ENCODE results near the gene MPL.

The MPL gene

DNA sequence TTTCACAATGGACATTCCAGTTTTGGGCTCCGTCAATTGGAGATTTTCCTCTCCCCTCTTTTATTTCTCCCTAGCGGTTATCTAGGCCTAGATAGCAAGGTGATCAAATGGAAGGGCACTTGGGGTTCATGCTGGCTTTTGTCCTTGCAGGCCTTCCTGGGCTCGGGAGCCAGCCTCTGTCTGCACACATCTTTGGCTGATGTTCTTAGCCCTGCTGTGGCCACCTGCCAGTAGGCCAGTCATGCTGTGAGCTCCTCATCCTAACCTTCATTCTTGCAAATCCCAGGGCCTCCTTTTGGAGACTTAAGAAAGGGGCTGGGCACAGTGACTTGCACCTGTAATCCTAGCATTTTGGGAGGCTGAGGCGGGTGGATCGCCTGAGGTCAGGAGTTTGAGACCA is 23.4 kb upstream of the MPL start:
- Histone ChIP-seq H3K36me3 (ENCODE audit: control insufficient read depth, insufficient read depth, low read length) (no peaks in the 10 kb centered on the region), H3K27ac (ENCODE audit: insufficient read depth, low read length, poor library complexity, severe bottlenecking) (no peak overlapping the region), H3K9me3 (ENCODE audit: control insufficient read depth, low read length) (no peaks in the 10 kb centered on the region), H3K4me1 (ENCODE audit: control insufficient read depth, insufficient read depth, low read length, poor library complexity, severe bottlenecking) (no peaks in the 10 kb centered on the region), H3K27me3 (replicated peaks; ENCODE audit: control insufficient read depth, insufficient read depth, low read length, poor library complexity, severe bottlenecking) (no peaks in the 10 kb centered on the region), H3K4me3 (ENCODE audit: insufficient read depth, low read depth, low read length, poor library complexity, severe bottlenecking) (no peak overlapping the region)
- no peak for DNase-seq

DNA sequence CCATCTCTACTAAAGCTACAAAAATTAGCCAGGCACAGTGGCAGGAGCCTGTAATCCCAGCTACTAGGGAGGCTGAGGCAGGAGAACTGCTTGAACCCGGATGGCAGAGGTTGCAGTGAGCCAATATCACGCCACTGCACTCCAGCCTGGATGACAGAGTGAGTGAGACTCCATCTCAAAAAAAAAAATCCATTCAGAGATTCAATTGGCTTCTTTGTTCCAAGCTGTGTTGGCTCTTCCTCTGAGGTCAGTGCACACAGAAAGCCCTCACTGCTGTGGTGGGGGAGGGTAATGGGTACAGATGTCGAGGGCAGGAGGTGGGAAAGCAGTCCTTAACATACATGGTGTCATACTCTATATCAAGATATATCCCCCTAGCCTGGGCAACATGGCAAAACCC is 22.1 kb upstream of the MPL start:
- H3K36me3 ChIP-seq (ENCODE audit: control insufficient read depth, insufficient read depth, low read length), result no peaks in the 10 kb centered on the region
- H3K4me3 ChIP-seq (ENCODE audit: insufficient read depth, low read depth, low read length, poor library complexity, severe bottlenecking), result no peak overlapping the region
- no peak for DNase-seq
- H3K9me3 ChIP-seq (ENCODE audit: control insufficient read depth, low read length), result no peaks in the 10 kb centered on the region
- no peak overlapping the region for H3K27ac ChIP-seq (ENCODE audit: insufficient read depth, low read length, poor library complexity, severe bottlenecking)
- H3K27me3 ChIP-seq (replicated peaks; ENCODE audit: control insufficient read depth, insufficient read depth, low read length, poor library complexity, severe bottlenecking), result no peaks in the 10 kb centered on the region
- H3K4me1 ChIP-seq (ENCODE audit: control insufficient read depth, insufficient read depth, low read length, poor library complexity, severe bottlenecking), result no peaks in the 10 kb centered on the region

DNA sequence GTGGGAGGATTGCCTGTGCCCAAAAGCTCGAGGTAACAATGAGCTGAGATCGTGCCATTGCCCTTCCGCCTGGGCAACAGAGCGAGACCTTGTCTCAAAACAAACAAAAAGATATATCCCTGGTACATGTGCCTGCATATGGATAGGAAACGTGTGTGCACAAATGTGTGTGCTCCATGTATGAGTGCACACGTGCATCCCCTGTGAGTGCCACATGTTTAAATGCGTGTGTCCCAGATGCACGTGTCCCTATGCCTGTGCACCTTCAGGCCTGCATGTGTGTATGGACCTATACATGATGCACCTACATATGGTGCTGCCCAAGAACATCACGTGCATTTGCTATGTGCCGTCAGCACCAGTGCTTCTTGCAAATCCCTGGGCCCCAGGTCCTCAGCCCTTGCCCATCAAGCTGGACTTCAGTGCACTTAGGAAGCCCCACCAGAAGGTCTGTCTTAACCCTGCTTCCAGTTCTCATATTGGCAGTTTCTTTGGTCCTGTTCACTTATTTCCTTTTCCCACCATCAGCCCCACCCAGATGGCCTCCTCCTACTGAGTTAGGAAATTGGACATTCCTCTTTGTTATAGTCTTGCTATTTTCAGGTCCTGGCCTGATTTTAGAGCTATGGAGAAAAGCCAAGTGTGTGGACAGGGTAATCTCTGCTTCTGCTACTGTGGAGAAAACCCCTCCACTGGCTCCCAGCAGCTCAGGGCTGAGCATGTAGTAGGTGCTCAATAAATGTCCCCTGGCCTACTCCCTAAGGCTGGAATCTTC is 21.5 kb upstream of the MPL start:
- no peaks in the 10 kb centered on the region for H3K27me3 ChIP-seq (replicated peaks; ENCODE audit: control insufficient read depth, insufficient read depth, low read length, poor library complexity, severe bottlenecking)
- H3K4me1 ChIP-seq (ENCODE audit: control insufficient read depth, insufficient read depth, low read length, poor library complexity, severe bottlenecking), result no peaks in the 10 kb centered on the region
- DNase-seq, result no peak
- H3K9me3 ChIP-seq (ENCODE audit: control insufficient read depth, low read length), result no peaks in the 10 kb centered on the region
- H3K4me3 ChIP-seq (ENCODE audit: insufficient read depth, low read depth, low read length, poor library complexity, severe bottlenecking), result no peak overlapping the region
- H3K27ac ChIP-seq (ENCODE audit: insufficient read depth, low read length, poor library complexity, severe bottlenecking), result no peak overlapping the region
- no peaks in the 10 kb centered on the region for H3K36me3 ChIP-seq (ENCODE audit: control insufficient read depth, insufficient read depth, low read length)

DNA sequence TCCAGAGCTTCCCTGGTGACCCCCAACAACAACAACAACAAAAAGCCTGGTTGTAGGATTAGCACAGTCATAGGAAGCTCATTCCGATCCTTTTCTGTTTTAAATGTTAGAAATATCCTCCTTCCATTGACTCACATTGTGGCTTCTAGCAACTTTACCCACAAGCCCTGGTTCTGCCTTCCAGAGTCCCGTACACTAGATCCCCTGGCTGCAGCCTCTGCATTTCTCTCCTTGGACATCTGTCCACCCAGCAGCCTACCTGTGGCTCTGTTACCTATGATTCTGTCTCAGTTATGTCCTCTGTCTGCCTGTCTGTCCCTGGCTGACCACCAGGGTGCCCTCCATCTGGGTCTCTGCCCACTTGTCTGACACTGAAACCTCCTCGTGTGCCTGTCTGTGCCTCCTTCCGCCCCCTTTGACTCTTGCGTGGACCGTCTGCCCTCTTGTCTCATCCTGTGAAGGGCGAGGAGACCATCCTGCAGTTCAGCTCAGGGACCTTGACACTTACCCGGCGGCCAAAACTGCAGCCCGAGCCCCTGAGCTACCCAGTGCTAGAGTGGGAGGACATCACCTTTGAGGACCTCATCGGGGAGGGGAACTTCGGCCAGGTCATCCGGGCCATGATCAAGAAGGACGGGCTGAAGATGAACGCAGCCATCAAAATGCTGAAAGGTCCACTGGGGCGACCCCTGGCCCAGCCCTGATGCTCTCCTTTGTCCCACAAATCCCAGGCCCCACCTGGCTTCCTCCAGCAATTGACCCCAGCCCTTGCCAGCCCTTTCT is 20.7 kb upstream of the MPL start:
- H3K4me3 ChIP-seq (ENCODE audit: insufficient read depth, low read depth, low read length, poor library complexity, severe bottlenecking), result no peak overlapping the region
- H3K27me3 ChIP-seq (replicated peaks; ENCODE audit: control insufficient read depth, insufficient read depth, low read length, poor library complexity, severe bottlenecking), result no peaks in the 10 kb centered on the region
- H3K27ac ChIP-seq (ENCODE audit: insufficient read depth, low read length, poor library complexity, severe bottlenecking), result no peak overlapping the region
- no peaks in the 10 kb centered on the region for H3K9me3 ChIP-seq (ENCODE audit: control insufficient read depth, low read length)
- no peaks in the 10 kb centered on the region for H3K4me1 ChIP-seq (ENCODE audit: control insufficient read depth, insufficient read depth, low read length, poor library complexity, severe bottlenecking)
- no peak for DNase-seq
- H3K36me3 ChIP-seq (ENCODE audit: control insufficient read depth, insufficient read depth, low read length), result no peaks in the 10 kb centered on the region

DNA sequence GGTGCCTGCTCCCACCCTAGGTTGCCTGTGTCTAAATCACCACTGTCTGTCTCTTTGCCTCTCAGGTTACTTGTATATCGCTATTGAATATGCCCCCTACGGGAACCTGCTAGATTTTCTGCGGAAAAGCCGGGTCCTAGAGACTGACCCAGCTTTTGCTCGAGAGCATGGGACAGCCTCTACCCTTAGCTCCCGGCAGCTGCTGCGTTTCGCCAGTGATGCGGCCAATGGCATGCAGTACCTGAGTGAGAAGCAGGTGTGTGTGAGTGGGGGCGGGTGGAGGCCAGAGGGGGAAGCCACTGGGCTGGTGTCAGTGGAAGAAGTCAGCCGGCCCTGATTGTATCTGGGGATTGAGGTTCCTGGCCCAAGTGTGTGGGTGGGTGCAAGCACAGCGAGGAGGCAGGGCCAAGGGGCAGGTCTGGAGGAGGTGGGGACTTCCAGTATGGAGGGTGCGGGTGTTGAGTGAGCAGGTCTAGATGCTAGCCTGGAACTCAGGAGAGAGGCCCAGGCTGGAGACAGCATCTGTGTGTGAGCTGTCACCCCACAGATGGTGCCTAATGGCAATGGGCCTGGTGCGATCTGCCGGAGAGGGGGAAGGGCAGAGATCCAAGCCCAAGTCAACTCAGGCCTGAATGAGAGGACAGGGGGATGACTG is 19.7 kb upstream of the MPL start:
- Histone ChIP-seq H3K9me3 (ENCODE audit: control insufficient read depth, low read length) (no peaks in the 10 kb centered on the region), H3K27ac (ENCODE audit: insufficient read depth, low read length, poor library complexity, severe bottlenecking) (no peak overlapping the region), H3K4me3 (ENCODE audit: insufficient read depth, low read depth, low read length, poor library complexity, severe bottlenecking) (no peak overlapping the region), H3K36me3 (ENCODE audit: control insufficient read depth, insufficient read depth, low read length) (no peaks in the 10 kb centered on the region), H3K4me1 (ENCODE audit: control insufficient read depth, insufficient read depth, low read length, poor library complexity, severe bottlenecking) (no peaks in the 10 kb centered on the region), H3K27me3 (replicated peaks; ENCODE audit: control insufficient read depth, insufficient read depth, low read length, poor library complexity, severe bottlenecking) (no peaks in the 10 kb centered on the region)
- DNase-seq, result no peak

DNA sequence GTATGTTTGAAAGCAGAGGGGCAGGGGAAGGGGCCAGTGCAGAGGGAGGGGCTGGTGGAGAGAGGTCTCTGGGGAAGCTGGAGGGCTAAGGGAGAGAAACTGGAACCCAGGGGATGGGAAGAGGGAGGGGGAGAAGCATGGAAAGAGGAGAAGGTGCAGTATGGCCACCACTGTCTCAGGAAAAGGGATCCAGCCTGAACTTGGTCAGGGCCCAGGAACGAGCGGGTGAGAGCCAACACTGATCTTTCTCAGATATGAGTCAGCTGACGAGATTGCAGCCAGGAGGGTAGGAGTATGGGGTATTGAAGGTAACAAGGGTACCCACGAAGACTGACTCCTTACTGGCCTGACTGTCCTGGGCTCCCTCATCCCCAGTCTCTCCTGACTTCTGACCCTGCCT is 18.8 kb upstream of the MPL start:
- Histone ChIP-seq H3K4me1 (ENCODE audit: control insufficient read depth, insufficient read depth, low read length, poor library complexity, severe bottlenecking) (no peaks in the 10 kb centered on the region), H3K9me3 (ENCODE audit: control insufficient read depth, low read length) (no peaks in the 10 kb centered on the region), H3K27me3 (replicated peaks; ENCODE audit: control insufficient read depth, insufficient read depth, low read length, poor library complexity, severe bottlenecking) (no peaks in the 10 kb centered on the region), H3K4me3 (ENCODE audit: insufficient read depth, low read depth, low read length, poor library complexity, severe bottlenecking) (no peak overlapping the region), H3K36me3 (ENCODE audit: control insufficient read depth, insufficient read depth, low read length) (no peaks in the 10 kb centered on the region), H3K27ac (ENCODE audit: insufficient read depth, low read length, poor library complexity, severe bottlenecking) (no peak overlapping the region)
- no peak for DNase-seq

DNA sequence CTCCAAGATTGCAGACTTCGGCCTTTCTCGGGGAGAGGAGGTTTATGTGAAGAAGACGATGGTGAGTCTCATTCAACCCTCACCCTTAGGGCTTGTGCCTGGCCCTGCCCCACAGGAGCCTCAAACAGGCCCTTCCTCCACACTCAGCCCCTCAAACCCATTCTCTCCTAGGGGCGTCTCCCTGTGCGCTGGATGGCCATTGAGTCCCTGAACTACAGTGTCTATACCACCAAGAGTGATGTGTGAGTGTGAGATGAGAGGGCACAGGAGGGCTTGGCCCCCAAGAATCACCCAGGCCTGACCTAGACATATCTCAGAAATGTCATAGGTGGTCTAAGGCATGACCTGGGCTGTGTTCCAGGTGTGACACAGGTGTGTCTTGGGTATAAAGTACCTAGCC is 18.3 kb upstream of the MPL start:
- H3K36me3 ChIP-seq (ENCODE audit: control insufficient read depth, insufficient read depth, low read length), result no peaks in the 10 kb centered on the region
- H3K4me3 ChIP-seq (ENCODE audit: insufficient read depth, low read depth, low read length, poor library complexity, severe bottlenecking), result no peak overlapping the region
- H3K4me1 ChIP-seq (ENCODE audit: control insufficient read depth, insufficient read depth, low read length, poor library complexity, severe bottlenecking), result no peaks in the 10 kb centered on the region
- no peaks in the 10 kb centered on the region for H3K9me3 ChIP-seq (ENCODE audit: control insufficient read depth, low read length)
- no peak for DNase-seq
- no peaks in the 10 kb centered on the region for H3K27me3 ChIP-seq (replicated peaks; ENCODE audit: control insufficient read depth, insufficient read depth, low read length, poor library complexity, severe bottlenecking)
- no peak overlapping the region for H3K27ac ChIP-seq (ENCODE audit: insufficient read depth, low read length, poor library complexity, severe bottlenecking)

DNA sequence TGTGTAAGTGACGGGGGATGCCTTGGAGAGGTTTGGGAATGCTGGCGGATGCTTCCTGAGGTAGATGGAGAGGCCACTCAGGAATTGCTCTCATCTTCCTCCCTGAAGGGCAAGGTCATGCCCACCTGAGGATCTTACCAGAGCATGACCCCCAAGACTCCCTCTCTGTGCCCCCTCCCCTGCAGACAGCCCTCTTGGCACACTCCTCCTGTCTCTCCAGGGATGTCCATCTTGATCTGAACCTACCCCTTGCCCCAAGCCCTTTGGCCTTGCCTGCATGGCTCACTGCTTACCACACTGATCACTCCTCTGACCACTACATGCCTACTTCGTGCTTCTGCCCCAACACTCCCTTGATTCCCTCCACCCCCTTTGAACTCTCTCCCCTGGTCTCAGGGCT is 17.9 kb upstream of the MPL start:
- DNase-seq, result no peak
- no peaks in the 10 kb centered on the region for H3K9me3 ChIP-seq (ENCODE audit: control insufficient read depth, low read length)
- no peak overlapping the region for H3K4me3 ChIP-seq (ENCODE audit: insufficient read depth, low read depth, low read length, poor library complexity, severe bottlenecking)
- H3K27ac ChIP-seq (ENCODE audit: insufficient read depth, low read length, poor library complexity, severe bottlenecking), result no peak overlapping the region
- H3K36me3 ChIP-seq (ENCODE audit: control insufficient read depth, insufficient read depth, low read length), result no peaks in the 10 kb centered on the region
- H3K4me1 ChIP-seq (ENCODE audit: control insufficient read depth, insufficient read depth, low read length, poor library complexity, severe bottlenecking), result no peaks in the 10 kb centered on the region
- no peaks in the 10 kb centered on the region for H3K27me3 ChIP-seq (replicated peaks; ENCODE audit: control insufficient read depth, insufficient read depth, low read length, poor library complexity, severe bottlenecking)

DNA sequence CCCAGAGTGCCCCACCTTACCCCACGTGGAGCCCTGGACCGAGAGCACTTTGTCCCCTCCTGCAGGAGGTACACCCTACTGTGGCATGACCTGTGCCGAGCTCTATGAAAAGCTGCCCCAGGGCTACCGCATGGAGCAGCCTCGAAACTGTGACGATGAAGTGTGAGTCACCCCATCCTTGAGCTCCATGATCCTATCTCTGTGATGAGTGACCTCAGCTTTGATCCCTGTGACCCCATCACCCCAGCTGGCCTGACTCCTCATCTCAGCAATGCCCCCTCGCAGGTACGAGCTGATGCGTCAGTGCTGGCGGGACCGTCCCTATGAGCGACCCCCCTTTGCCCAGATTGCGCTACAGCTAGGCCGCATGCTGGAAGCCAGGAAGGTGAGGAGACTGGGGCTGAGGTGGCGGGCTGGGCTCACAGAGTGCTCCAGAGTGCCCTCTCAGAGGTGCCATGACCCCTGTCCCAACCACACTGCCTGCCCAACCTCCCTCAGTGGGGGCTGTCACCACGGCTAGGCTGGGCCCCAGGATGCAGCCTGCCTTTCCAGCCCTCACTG is 16.2 kb upstream of the MPL start:
- no peak for DNase-seq

DNA sequence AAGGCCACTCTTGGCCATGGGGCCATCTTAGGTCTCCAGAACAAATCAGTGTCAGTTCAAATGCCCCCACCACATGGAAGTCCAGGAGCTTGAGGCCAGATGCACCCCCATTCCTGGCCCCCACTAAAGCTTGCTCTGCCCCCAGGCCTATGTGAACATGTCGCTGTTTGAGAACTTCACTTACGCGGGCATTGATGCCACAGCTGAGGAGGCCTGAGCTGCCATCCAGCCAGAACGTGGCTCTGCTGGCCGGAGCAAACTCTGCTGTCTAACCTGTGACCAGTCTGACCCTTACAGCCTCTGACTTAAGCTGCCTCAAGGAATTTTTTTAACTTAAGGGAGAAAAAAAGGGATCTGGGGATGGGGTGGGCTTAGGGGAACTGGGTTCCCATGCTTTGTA is 15.1 kb upstream of the MPL start:
- no peak overlapping the region for H3K27ac ChIP-seq (ENCODE audit: insufficient read depth, low read length, poor library complexity, severe bottlenecking)
- no peaks in the 10 kb centered on the region for H3K9me3 ChIP-seq (ENCODE audit: control insufficient read depth, low read length)
- H3K4me3 ChIP-seq (ENCODE audit: insufficient read depth, low read depth, low read length, poor library complexity, severe bottlenecking), result no peak overlapping the region
- no peaks in the 10 kb centered on the region for H3K4me1 ChIP-seq (ENCODE audit: control insufficient read depth, insufficient read depth, low read length, poor library complexity, severe bottlenecking)
- H3K36me3 ChIP-seq (ENCODE audit: control insufficient read depth, insufficient read depth, low read length), result no peaks in the 10 kb centered on the region
- H3K27me3 ChIP-seq (replicated peaks; ENCODE audit: control insufficient read depth, insufficient read depth, low read length, poor library complexity, severe bottlenecking), result no peaks in the 10 kb centered on the region
- DNase-seq, result no peak

More for the DNA sequence above, 16.2 kb upstream of the MPL start:
- Histone ChIP-seq H3K27ac (ENCODE audit: insufficient read depth, low read length, poor library complexity, severe bottlenecking) (no peak overlapping the region), H3K9me3 (ENCODE audit: control insufficient read depth, low read length) (no peaks in the 10 kb centered on the region), H3K4me1 (ENCODE audit: control insufficient read depth, insufficient read depth, low read length, poor library complexity, severe bottlenecking) (no peaks in the 10 kb centered on the region), H3K4me3 (ENCODE audit: insufficient read depth, low read depth, low read length, poor library complexity, severe bottlenecking) (no peak overlapping the region), H3K36me3 (ENCODE audit: control insufficient read depth, insufficient read depth, low read length) (no peaks in the 10 kb centered on the region), H3K27me3 (replicated peaks; ENCODE audit: control insufficient read depth, insufficient read depth, low read length, poor library complexity, severe bottlenecking) (no peaks in the 10 kb centered on the region)
